WTC11 (cell line): Measurements from ENCODE around the gene LRTM2. TPM values are rescaled to one million over a fixed set of nuclear protein-coding genes. Genes with fewer than 3 reads are reported as not detected.

Experiments used
- ATAC-seq: fragments of 200-7000 bp; cut with Tn5 transposase; 2 replicates; pipeline ENCODE4 v1.10.0; 2021; ENCODE audit warnings: mild to moderate bottlenecking, moderate library complexity
- CTCF ChIA-PET: fragments of 300-600 bp; sonication (Branson Sonifier 250); formaldehyde crosslinking; loops from one replicate; lab custom pipeline; 2021; ENCODE audit warnings: antibody characterized with exemption; lab: Charles Lee
- POLR2A ChIA-PET: fragments of 350-600 bp; sonication (Branson Sonifier 250); formaldehyde crosslinking; loops from one replicate; lab custom pipeline; 2021; ENCODE audit warnings: antibody characterized with exemption; lab: Charles Lee
- DNase-seq: peaks from one replicate; pipeline ENCODE4 v3.0.0; 2021; ENCODE audit warnings: low spot score
- H3K27ac Mint-ChIP-seq: 2 replicates; pipeline ENCODE4 v1.8.0; 2021; ENCODE audit warnings: mixed read lengths
- H3K27me3 Mint-ChIP-seq: 2 replicates; pipeline ENCODE4 v1.8.0; 2021; ENCODE audit warnings: low read depth, mild to moderate bottlenecking, moderate library complexity, mixed read lengths
- H3K36me3 Mint-ChIP-seq: 2 replicates; pipeline ENCODE4 v1.8.0; 2021; ENCODE audit warnings: mixed read lengths
- H3K4me1 Mint-ChIP-seq: 2 replicates; pipeline ENCODE4 v1.8.0; 2022; ENCODE audit warnings: mixed read lengths
- H3K4me3 Mint-ChIP-seq: 2 replicates; pipeline ENCODE4 v1.8.0; 2021; ENCODE audit warnings: mild to moderate bottlenecking, moderate library complexity, mixed read lengths
- H3K9me3 Mint-ChIP-seq: 2 replicates; pipeline ENCODE4 v1.8.0; 2021; ENCODE audit warnings: mixed read lengths
- AFF4 ChIP-seq: sonication (generic); formaldehyde crosslinking; IDR thresholded peaks from 2 replicates; pipeline ENCODE4 v1.8.1; 2023; ENCODE audit warnings: mild to moderate bottlenecking, missing genetic modification reagents, borderline replicate concordance
- CDX4 ChIP-seq: fragments of 250-450 bp; sonication (Bioruptor Pico); IDR thresholded peaks from 2 replicates; pipeline ENCODE4 v1.9.0; 2021; ENCODE audit warnings: moderate library complexity, mild to moderate bottlenecking, inconsistent platforms, borderline replicate concordance
- EMX1 ChIP-seq: fragments of 250-450 bp; sonication (Bioruptor Pico); IDR thresholded peaks from 2 replicates; pipeline ENCODE4 v1.8.0; 2021; ENCODE audit warnings: mild to moderate bottlenecking
- ESRRA ChIP-seq: sonication (generic); formaldehyde crosslinking; IDR thresholded peaks from 2 replicates; pipeline ENCODE4 v1.8.1; 2022; ENCODE audit warnings: mild to moderate bottlenecking, missing genetic modification reagents, borderline replicate concordance
- MLX ChIP-seq: sonication (generic); formaldehyde crosslinking; IDR thresholded peaks from 2 replicates; pipeline ENCODE4 v1.8.1; 2023; ENCODE audit warnings: mild to moderate bottlenecking, missing genetic modification reagents, moderate library complexity
- NFE2L1 ChIP-seq: sonication (generic); formaldehyde crosslinking; IDR thresholded peaks from 2 replicates; pipeline ENCODE4 v1.8.1; 2023; ENCODE audit warnings: missing genetic modification reagents
- NR2C2 ChIP-seq: sonication (generic); formaldehyde crosslinking; IDR thresholded peaks from 2 replicates; pipeline ENCODE4 v1.8.0; 2022; ENCODE audit warnings: mild to moderate bottlenecking, missing genetic modification reagents
- OVOL2 ChIP-seq: fragments of 250-450 bp; sonication (Bioruptor Pico); IDR thresholded peaks from 2 replicates; pipeline ENCODE4 v1.9.0; 2021; ENCODE audit warnings: mild to moderate bottlenecking, borderline replicate concordance
- PRDM15 ChIP-seq: sonication (generic); formaldehyde crosslinking; IDR thresholded peaks from 2 replicates; pipeline ENCODE4 v1.8.0; 2022; ENCODE audit warnings: missing genetic modification reagents
- TP53 ChIP-seq: sonication (generic); formaldehyde crosslinking; IDR thresholded peaks from 2 replicates; pipeline ENCODE4 v1.8.1; 2023; ENCODE audit warnings: mild to moderate bottlenecking, missing genetic modification reagents
- ZMAT4 ChIP-seq: fragments of 250-450 bp; sonication (Bioruptor Pico); IDR thresholded peaks from 2 replicates; pipeline ENCODE4 v1.9.0; 2021; ENCODE audit warnings: mild to moderate bottlenecking
- ZNF121 ChIP-seq: sonication (generic); formaldehyde crosslinking; IDR thresholded peaks from 2 replicates; pipeline ENCODE4 v1.8.0; 2023; ENCODE audit warnings: missing genetic modification reagents
- ZNF281 ChIP-seq: sonication (generic); formaldehyde crosslinking; IDR thresholded peaks from 2 replicates; pipeline ENCODE4 v1.8.0; 2023; ENCODE audit warnings: mild to moderate bottlenecking, missing genetic modification reagents
- ZNF423 ChIP-seq: fragments of 250-450 bp; sonication (Bioruptor Pico); IDR thresholded peaks from 2 replicates; pipeline ENCODE4 v2.1.2; 2022; ENCODE audit warnings: mild to moderate bottlenecking, moderate library complexity
- total RNA-seq: library from RNA; stranded (reverse); gene quantifications from 3 replicates; pipeline ENCODE4 v1.2.3, GENCODE V29; 2021

LRTM2 gene
- total RNA-seq, 1 experiment from 2014 or later, result 0.66 TPM

- no peak for TF ChIP-seq EMX1 (CRISPR knock-in tag)
Measured at GRCh38 chr12:1838994-1839365, 18.6 kb downstream of the LRTM2 start (continued).

GRCh38 chr12:1839464-1839863 is 19.1 kb downstream of the LRTM2 start:
- no peaks in the 10 kb centered on the region for H3K9me3 Mint-ChIP-seq
- DNase-seq, result no peak
- no peaks in the 10 kb centered on the region for H3K36me3 Mint-ChIP-seq
- no peak for TF ChIP-seq CDX4 (CRISPR knock-in tag)
- TF ChIP-seq ZMAT4 (CRISPR knock-in tag), result no peak
- TF ChIP-seq AFF4, result no peak
- TF ChIP-seq, all 79 proteins: peak for 0
- CTCF ChIA-PET, result interaction anchor here (0.6 to 3.6 kb wide), 6 partner anchors 38 to 205 kb away, joined by 3 to 13 read pairs (median 4); no protein-coding TSS in a partner anchor
- Mint-ChIP-seq H3K27me3 (no peaks in the 10 kb centered on the region), H3K4me1 (peaks cover 34% of the 10 kb centered on the region), H3K4me3 (no peak overlapping the region), H3K27ac (0 out of 2 replicates have a peak overlapping the region, but pooled peaks have one; percentile 29)
- ATAC-seq, result no peak
- POLR2A ChIA-PET, result no interaction called here

GRCh38 chr12:1839956-1840951 is 19.9 kb downstream of the LRTM2 start:
- TF ChIP-seq ESRRA (CRISPR knock-in tag), result no peak
- TF ChIP-seq ZNF281 (CRISPR knock-in tag), result no peak
- no peak for TF ChIP-seq OVOL2 (CRISPR knock-in tag)
- TF ChIP-seq ZNF423 (CRISPR knock-in tag), result no peak
- TF ChIP-seq NFE2L1, result no peak
- TF ChIP-seq NR2C2 (CRISPR knock-in tag), result no peak
- no peak for TF ChIP-seq ZNF121
- no peak for TF ChIP-seq MLX (CRISPR knock-in tag)
- no peak for TF ChIP-seq PRDM15
- no peak for TF ChIP-seq TP53 (CRISPR knock-in tag)
- TF ChIP-seq, all 79 proteins: peak for 0
- H3K36me3 Mint-ChIP-seq, result no peaks in the 10 kb centered on the region
- ATAC-seq (no peak), DNase-seq (peak; percentile 9)
- H3K9me3 Mint-ChIP-seq, result no peaks in the 10 kb centered on the region
- POLR2A ChIA-PET, result no interaction called here
- H3K27ac Mint-ChIP-seq, result no peak overlapping the region
- CTCF ChIA-PET, result interaction anchor here (1.0 to 3.6 kb wide), 4 partner anchors 39 to 187 kb away, joined by 3 to 13 read pairs (median 4); no protein-coding TSS in a partner anchor
- H3K27me3 Mint-ChIP-seq, result no peaks in the 10 kb centered on the region
- H3K4me3 Mint-ChIP-seq, result no peak overlapping the region
- H3K4me1 Mint-ChIP-seq, result peaks cover 41% of the 10 kb centered on the region
